Activated CD8-positive, alpha-beta memory T cell treated with anti-CD3 and anti-CD28 coated beads, Interleukin-2, amount 50 U/mL, for 48 hours (primary cell): ENCODE results near the gene SYAP1.
"Not testable (repeated sequence)": the region's sequence is repeated elsewhere in the genome, so short reads cannot be mapped to it uniquely, and the experiment has no call there.

Experiments used
- DNase-seq: peaks from one replicate; pipeline ENCODE4 v3.0.0-alpha.2; 2020

SYAP1 gene

DNA sequence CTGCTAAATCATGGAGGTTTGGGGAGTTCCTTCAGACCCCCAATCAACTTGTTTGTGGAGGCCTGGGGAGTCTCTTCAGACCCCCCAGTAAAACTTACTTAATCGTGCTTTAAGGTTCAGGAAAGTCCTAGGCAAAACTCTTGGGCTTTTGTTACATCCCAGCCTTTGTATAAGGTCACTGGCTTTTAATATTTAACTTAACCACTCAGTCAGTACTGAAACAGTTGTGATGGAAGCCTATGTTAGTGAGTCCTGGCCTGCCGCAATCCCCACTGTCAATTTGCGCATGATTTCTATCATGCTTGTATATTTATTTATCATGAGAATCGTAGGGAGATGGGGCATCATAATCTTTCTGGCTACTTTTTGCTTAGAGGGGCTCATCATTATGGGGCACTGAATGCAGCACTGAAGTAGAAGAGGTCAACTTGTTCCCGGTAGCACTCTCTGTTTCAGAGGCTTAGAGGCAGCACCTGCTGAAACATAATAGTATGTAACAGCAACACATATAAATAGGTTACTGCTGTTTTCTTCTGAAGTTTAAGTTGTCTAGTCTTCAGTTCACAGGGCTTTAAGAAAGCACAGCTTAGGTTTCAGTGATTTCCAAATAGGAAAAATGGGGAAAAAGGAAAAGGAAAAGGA, 7.1 kb downstream of the SYAP1 start:
- DNase-seq = not testable (repeated sequence)

DNA sequence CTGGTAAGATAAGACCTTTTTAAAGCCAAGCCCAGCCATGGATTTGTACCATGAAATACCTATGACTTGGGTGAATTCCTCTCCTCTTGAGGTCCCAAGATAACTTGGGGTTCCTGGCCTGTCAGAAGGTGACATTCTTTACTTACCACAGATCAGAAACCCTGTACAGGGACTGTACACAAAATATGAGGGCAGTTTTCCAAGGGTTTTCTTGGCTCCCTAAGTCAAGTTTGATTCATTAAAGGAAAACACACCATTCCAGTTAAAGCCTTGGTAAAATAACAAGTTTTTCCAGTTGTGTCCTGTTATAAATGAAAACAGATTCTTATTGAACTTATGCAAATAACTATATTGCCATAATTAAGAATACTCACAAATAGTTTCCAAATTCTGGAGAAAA, 8.2 kb downstream of the SYAP1 start:
- no peak for DNase-seq

DNA sequence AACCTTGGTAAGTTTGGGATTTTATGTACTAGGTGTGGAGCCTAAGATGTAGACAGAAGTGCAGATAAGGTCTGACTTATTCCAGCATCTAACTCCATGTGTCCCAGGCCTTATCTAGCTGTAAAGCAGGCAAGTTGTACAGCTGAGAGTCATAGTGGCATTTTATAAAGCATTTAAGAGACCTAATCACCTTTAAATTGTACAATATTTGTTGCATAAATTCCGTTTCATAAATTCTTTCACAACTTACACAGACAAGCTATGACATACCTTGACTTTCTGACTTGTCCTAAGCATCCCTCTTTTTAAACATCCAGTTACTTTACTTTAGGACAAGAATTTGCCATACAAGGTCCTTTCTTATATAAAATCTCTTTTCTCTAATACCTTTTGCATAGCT, 11.0 kb downstream of the SYAP1 start:
- no peak for DNase-seq

DNA sequence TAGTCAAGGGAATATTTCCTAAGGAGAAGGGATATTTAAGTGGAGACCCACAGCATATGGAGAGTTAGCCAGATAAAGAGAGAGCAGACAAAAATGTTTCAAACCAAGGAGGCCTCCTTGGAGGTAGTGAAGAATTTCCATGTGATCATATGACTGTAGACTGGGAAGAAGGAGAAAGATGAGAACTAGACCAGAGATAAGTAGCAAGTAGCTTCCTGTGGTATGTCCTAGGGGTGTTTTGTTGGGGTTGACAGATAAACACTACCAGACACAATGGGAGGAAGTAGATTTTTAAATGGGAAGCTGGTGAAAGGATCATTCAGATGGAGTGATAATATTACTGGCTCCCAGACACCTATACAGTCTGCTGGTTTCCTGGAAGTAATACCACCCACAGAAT, 13.6 kb downstream of the SYAP1 start:
- no peak for DNase-seq

DNA sequence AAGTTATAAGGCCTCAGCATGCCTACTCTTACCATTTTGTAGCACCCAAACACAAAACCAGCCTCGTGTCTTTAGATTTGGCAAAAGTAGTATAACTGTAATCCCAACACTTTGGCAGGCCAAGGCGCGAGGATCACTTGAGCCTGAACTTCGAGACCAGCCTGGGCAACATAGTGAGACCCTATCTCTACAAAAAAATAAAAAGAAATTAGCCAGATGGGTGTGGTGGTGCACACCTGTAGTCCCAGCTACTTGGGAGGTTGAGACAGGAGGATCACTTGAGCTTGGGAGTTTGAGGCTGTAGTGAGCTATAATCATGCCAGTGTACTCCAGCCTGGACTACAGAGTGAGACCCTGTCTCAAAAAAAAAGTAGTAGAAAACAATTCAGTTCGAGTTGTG, 17.6 kb downstream of the SYAP1 start:
- DNase-seq = no peak

DNA sequence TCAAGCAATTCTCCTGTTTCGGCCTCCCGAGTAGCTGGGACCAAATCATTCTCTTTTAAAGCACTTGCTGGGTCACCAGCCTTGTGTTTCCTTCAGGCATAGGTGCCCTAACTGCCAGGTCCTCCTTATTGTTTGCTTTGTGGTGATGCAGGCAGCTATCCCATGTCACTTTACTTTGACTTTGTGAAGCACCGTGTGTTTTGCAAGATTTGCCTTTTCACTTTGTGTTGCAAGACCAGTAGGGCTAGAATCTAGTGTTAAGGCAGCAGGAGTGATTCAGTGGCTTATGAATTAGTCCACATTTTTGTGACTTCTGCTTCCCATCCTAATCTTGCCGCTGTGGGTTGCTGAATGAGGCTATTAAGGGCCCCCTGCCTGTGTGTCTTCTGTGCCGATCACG, 20.2 kb downstream of the SYAP1 start:
- no peak for DNase-seq

DNA sequence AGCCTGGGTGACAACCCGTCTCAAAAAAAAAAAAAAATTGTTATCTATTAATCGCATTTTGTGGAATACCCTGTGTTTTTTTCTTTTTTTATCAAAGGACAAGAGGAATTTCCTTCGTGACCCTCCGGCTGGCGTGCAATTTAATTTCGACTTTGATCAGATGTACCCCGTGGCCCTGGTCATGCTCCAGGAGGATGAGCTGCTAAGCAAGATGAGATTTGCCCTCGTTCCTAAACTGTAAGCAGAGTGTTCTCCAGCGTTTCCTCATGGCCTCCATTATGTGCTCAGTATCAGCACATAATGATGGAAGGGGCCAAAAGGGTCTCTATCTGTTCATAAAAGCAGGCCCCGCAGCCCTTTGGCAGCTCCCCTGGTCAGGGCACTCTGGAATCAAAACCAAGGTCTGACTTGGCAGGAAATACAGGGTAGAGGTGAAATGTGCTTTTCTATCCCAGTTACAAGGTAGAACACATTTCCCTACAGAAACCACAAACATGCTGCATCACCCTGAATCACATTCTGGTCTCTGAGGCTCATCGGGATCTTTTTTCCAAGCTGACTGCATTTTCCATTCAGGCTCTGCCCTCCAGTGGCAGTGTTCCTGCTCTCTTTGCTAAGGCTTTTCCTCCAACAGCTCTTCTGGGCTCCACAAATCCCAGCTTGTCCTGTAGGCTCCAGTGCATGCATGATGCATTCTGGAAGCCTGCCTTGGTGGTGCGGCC, 24.4 kb downstream of the SYAP1 start:
- no peak for DNase-seq

DNA sequence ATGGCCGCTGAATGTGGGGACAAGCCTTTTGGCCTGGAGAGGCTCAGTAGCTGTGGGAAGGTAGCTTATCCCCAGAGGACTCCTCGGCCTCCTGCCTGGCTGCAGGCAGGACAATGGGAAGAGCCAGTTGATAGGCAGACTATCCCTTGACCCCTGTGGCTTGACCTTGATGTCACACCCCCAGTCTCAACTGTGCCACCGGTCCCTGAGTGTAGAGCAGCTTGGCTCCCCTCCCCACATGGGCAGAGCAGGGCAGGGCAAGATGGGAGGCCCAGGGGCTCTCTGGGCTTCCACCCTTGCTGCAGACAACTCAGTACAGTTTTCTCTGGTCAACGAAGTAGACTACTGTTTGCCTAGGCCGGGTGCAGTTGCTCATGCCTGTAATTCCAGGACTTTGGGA, 25.7 kb downstream of the SYAP1 start:
- no peak for DNase-seq

DNA sequence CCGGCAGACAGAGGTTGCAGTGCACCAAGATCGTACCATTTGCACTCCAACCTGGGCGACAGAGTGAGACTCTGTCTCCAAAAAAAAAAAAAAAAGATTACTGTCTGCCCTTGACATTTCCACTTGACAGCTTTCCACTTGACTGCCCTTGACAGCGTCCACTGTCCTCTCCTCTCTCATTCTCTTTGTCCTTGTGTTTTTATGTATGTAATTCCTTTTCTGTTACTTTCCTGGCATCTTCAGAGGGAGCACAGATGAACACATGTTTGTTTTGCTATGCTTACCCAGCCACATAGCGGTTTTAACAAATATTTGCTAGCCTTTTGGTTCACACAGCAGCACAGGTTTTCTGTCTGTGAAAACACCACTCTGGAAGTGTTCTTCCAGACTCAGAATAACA, 26.2 kb downstream of the SYAP1 start:
- no peak for DNase-seq

DNA sequence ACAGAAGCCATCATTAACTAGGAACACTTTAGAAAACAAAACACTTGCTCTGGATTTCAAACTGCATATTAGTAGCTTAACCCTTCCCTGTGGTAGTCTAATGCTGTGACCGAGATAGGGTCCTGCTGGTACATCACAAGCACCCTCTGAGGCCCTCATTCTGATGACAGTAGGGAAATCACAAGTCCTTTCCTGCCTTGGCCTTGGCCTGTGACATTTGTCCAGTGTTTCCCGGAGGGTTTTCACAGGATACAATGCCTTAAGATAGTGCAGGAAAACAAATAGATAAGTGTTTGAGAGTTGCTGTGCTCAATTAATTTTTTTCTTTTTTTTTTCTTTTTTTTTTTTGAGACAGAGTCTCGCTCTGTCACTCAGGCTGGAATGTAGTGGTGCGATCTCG, 29.0 kb downstream of the SYAP1 start:
- no peak for DNase-seq

DNA sequence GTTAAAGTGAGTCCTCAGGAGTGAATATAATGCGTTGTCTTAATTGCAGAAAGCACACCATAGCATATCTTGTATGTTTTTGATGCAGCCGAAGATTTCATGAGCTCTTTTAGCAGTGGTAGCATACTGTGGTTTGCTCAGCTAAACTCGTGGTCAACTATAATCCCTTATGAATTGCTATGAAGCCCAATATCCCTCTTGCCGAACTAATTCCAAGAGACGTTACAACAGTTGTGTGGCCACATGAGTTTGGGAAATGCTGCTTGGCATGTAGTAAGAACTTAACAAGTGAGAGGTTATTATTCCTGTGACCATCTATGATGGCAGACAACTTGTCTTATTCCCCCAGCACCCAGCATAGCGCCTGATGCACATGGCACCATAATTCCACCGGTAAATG, 30.7 kb downstream of the SYAP1 start:
- no peak for DNase-seq

DNA sequence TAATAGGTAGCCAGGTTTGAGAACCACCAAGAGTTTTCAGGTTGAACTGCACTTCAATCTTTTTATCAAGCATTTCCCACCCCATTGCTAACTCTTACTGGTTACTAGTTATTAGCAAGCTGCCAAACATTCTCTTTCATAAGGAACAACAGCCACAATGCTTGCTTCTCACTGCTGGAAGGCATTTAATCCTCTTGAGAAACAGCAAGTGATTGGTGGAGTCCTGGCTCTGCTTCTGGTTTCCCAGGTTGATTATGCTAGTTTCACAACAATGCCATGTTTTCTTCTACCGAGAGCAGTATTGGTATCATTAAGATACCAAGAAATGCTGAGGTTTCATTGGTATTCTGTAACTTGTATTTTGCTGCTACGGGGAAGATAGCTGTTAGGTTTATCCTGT, 34.6 kb downstream of the SYAP1 start:
- no peak for DNase-seq

DNA sequence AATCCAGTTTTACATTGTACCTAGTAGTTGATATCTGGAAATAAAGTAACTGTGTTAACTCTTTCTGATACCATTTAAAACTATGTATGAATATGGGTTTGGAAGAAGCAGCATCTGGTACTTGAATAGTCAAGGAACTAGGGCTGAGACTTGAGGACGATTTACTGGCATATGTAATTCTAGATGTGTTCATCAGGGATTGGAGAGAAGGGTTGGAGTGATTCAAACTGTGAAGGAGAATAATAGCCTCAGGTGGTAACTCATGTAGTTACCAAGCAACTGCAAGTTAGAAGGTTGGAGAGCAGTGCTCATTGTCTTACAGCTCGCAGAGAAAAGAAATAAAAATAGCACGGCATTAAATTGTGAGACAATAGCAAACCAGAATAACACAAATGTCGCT, 37.3 kb downstream of the SYAP1 start:
- no peak for DNase-seq

DNA sequence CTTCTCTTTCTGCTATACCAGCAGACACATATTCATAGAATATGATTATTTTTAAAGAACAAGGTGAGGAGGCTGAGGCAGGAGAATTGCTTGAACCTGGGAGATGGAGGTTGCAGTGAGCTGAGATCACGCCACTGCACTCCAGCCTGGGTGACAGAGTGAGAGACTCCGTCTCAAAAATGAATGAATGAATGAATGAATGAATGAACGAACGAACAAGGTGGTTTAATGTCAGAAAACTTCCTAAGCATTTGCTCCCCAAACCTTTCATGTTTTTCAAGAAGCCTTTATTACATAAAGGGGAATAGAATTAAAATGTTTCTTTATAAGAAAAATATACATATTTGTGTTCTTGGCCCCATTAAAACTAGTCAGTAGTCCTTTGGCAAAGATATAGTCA, 42.1 kb downstream of the SYAP1 start:
- DNase-seq = not testable (repeated sequence)

DNA sequence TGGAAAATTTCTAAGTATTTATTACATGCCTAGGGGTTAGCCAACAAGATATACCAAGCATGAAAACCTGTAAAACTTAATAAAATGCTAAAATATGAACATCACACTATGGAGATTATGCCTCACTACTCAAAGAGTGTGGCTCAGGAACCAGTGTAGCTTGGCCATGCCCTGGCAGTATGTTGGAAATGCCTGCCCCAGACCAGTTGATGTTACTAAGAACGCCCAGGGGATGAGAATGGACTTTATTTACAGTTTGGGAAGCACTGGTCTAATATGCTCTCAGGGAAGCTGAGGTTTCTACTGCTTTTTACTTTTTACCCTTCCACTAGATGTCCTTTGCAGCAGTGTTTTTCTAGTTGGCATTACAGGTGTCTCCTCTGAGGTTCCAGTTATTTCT, 43.2 kb downstream of the SYAP1 start:
- no peak for DNase-seq

DNA sequence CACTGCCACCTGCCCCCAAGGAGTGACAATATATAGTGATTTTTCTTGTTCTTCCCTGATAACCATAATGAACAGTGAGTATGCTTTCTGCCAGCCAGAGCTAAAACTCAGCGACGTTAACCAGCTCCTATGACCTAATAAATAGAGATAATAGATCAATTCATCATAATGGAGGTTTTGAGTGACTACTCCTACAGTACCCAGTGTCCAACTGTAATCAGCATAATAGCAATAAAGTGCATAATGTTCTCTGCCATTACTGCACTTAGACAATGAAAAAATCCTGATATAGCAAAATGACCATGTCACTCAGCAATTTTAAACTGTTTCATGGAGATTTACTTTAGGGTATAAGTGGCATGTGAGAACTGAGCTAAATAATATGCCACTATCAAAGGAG, 46.2 kb downstream of the SYAP1 start:
- DNase-seq = no peak

DNA sequence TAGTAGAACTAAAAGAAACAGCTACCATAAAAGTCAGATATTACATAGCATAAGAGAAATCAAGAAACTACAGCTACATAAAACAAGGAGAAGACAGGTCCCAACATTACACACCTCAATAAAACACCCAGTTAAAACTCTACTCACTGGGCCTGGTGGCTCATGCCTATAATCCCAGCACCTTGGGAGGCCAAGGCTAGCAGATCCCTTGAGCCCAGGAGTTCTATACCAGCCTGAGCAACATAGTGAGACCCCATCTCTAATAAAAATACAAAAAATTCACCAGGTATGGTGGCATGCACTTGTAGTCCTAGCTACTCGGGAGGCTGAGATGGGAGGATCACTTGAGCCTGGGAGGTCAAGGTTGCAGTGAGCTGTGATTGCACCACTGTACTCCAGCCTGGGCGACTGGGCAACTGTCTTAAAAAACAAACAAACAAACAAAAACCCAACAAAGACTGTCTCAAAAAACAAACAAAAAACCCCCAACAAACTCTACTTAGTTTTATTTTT, 51.6 kb downstream of the SYAP1 start:
- no peak for DNase-seq

DNA sequence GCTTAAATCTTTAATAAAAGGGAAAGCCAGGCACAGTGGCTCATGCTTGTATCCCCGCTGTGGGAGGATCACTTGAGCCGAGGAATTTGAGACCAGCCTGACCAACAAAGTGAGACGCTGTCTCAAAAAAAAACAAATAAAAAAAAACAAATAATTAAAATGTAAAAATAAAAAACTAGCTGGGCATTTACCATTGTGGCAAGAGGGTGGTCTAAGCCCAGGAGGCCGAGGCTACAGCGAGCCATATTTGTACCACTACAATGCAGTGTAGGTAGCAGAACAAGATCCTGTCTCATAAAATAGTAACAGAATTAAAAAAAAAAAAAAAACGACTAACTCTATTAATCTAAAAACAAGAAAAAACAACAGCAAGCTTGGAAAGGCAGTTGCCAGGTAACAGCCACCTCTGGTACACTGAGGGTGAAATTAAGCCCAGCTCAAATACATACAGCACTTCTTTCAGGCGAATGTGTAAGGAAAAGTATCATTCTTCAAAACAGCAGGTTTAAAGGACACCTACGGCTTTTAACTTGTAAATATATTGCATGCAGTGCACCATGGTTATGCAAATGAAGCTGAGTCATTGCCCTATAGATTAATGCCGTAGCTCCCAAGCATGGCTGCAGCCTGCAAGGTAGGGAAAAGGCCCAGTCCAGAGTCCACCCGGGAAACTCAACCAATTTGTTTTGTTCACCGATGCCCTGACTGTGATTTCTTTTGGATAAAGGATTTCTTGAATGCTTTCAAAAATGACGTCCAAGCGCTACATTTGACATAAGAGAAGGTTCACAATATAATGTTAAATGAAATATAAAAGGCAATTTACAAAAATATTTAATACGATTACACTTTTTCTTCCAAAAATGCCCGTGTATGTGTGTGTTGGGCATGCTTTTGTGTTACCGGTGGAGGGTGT, 52.3 kb downstream of the SYAP1 start:
- no peak for DNase-seq

DNA sequence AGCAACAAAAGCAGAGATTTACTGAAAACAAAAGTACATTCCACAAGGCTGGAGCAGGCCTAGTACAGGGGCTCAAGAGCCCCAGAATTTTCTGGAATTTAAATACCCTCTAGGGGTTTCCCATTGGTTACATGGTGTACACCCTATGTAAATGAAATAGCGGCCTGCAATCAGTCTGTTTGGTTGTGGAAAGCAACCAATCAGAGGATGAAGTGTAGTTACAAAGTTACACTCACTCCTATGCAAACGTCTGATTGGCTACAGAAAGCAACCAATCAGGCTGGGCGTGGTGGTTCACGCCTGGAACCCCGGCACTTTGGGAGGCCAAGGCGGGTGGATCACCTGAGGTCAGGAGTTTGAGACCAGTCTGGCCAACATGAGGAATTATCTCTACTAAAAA, 53.0 kb downstream of the SYAP1 start:
- no peak for DNase-seq

DNA sequence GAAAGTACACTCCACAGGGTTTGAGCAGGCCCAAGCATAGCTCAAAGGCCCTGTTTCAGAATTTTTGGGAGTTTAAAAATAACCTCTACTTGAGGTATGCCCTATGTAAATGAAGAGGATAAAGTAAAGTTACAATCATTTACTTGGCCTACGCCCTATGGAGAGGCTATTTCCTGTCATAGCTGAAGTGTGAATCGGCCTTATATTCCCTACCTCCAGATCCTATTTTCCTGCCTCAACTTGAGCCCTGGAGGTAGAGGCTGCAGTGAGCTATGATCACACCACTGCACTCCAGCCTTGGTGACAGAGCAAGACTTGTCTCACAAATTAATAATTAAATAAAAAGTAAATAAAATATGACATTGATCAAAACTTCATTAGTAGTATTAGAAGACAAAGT, 55.3 kb downstream of the SYAP1 start:
- DNase-seq = no peak

DNA sequence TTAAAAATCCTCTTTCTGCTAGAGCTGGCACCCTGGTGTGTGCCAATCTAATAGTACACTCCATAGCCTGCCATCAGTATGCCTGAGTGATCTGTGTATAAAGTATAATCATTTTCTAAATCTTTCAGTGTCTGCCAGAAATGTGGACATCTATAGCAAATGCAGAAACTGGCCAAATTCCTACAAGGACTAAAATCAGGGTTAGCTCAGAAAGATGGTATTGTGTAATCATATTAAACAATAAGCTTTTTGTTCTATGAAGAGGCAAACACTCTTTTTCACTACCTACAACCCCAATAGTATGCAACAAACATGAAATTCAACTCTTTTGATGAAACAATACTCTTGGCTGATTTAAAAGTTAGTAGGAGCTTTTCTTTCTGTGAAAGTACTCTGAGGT, 59.1 kb downstream of the SYAP1 start:
- DNase-seq = no peak

DNA sequence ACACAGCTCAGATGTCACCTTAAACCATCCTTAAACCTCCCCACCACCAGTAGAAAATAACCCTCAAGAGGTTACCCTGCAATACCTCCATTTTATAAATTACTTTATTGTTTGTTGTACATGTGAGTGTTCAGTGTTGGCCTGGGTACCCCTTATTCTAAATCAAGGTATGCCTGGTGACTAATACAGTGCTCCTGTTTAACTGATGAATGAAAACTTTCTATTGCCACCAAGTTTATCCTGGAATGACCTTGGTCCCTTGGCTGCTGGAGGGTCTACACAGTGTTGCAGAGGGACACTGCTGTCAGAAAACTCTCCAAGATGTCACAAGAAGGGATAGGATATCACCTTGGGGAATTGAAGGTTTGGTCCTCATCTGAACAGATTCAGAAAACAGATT, 59.6 kb downstream of the SYAP1 start:
- no peak for DNase-seq

DNA sequence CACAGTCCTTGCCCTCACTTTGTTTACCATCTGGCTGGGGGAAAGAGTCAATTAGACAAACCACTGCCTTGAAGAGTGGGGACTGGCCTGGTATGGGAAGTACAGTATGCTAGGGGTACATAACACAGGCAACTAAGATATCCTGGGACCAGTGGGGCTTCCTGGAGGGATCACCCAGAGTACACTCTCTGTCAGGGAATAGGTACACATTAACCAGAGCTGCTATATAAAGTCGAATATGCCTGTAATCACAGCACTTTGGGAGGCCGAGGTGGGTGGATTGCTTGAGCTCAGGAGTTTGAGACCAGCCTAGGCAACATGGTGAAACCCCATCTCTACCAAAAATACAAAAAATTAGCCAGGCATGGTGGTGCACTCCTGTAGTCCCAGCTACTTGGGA, 60.4 kb downstream of the SYAP1 start:
- DNase-seq = not testable (repeated sequence)

DNA sequence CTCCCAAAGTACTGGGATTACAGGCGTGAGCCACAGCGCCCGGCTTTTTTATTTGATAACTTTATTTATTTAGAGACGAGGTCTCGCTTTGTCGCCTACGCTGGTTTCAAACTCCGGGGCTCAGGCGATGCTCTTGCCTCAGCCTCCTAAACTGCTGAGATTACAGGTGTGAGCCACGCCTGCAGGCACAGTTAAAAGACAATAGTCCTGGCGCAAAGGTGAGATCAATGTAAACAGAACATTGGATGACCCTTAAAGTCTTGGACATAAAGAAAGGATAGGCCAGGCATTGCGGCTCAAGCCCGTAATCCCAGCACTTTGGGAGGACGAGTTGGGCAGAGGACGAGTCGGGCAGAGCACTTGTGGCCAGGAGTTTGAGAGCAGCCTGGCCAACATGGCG, 64.0 kb downstream of the SYAP1 start:
- DNase-seq = no peak
